GM12891 (cell line): ENCODE data around the gene OTULIN.

Experiments
- PAX5 ChIP-seq: IDR thresholded peaks from 2 replicates; pipeline ENCODE4 v1.6.1; 2011; ENCODE audit warnings: low read length, moderate library complexity, mild to moderate bottlenecking; ENCODE audit not compliant: insufficient read depth, severe bottlenecking
- POLR2A ChIP-seq: IDR thresholded peaks from 2 replicates; pipeline ENCODE4 v1.6.1; 2011; ENCODE audit warnings: low read depth, low read length, control low read depth
- POLR2AphosphoS5 ChIP-seq: IDR thresholded peaks from 2 replicates; pipeline ENCODE4 v1.6.1; 2011; ENCODE audit warnings: low read depth, low read length, control low read depth
- POU2F2 ChIP-seq: IDR thresholded peaks from 2 replicates; pipeline ENCODE4 v1.6.1; 2011; ENCODE audit warnings: low read depth, mild to moderate bottlenecking, control low read depth, low read length, moderate library complexity
- TAF1 ChIP-seq: IDR thresholded peaks from 2 replicates; pipeline ENCODE4 v1.6.1; 2011; ENCODE audit warnings: low read depth, low read length, control low read depth

DNA sequence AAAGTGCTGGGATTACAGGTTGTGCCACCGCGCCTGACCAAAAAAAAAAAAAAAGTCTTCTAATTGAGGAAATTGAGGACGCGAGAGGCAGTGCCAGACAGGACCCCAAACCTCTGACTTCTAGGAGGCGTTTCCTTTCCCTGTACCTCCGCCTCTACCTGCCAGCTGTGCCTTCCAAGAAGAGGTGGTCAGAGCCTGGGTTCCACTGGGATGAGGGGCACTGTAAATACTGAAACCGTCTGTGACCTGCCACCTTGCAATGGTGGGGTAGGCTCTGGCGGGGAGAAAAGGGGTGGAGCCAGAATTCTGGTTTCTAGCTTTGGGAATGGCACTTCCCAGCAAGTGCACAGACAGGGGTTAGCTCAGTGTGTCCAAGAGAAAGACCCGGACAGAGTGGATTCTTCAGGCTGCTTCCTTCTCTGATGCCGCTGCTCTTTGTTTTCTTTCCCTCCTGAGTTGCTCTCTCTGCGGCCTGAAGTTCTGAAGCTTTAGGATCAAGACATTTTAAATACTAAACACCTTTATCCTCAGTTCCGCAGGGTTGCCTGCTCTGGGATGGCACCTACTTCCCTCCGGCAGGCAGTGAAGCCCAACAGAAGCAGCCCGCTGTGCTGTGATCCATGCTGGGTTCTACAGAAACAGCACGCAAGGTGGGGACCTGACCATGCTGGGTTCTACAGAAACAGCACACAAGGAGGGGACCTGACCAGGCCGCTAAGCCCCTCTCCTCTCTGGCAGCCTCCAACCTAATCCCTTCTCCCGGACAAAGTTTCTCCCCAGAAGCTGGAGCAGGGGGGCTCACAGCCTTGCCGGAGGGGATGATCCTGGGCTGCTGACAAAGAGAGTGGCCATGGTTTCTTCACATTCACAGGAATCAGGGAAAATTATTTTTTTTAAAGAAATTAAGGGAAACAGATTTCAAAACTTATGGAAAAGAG is 65.2 kb downstream of the OTULIN start:
- no peak for TF ChIP-seq POLR2A
- no peak for TF ChIP-seq POLR2AphosphoS5
- no peak for TF ChIP-seq POU2F2
- no peak for TF ChIP-seq TAF1
- no peak for TF ChIP-seq PAX5
